Loucy (cell line): ENCODE measurements around the gene TMTC2.

ENCODE experiments used
- H2AFZ ChIP-seq: fragments of 200-600 bp; sonication (generic); 2 replicates; pipeline ENCODE4 v1.6.0; 2016; ENCODE audit warnings: antibody characterized with exemption, mild to moderate bottlenecking, low read length, moderate library complexity
- H3F3A ChIP-seq: fragments of 200-600 bp; 2 replicates; pipeline ENCODE4 v1.6.0; 2016; ENCODE audit warnings: antibody characterized with exemption, low read depth, mild to moderate bottlenecking
- H3K27me3 ChIP-seq: fragments of 200-600 bp; sonication (generic); 2 replicates; pipeline ENCODE4 v1.6.1; 2014; ENCODE audit warnings: low read length, mild to moderate bottlenecking; ENCODE audit not compliant: insufficient read depth, poor library complexity, severe bottlenecking
- H3K36me3 ChIP-seq: fragments of 200-600 bp; sonication (generic); 2 replicates; pipeline ENCODE4 v1.6.1; 2016; ENCODE audit warnings: low read length; ENCODE audit not compliant: insufficient read depth
- H3K4me1 ChIP-seq: fragments of 200-600 bp; sonication (generic); 2 replicates; pipeline ENCODE4 v1.5.1; 2014; ENCODE audit warnings: low read length, mild to moderate bottlenecking; ENCODE audit not compliant: insufficient read depth, poor library complexity, severe bottlenecking
- H3K4me2 ChIP-seq: fragments of 200-600 bp; sonication (generic); 2 replicates; pipeline ENCODE4 v1.6.0; 2014; ENCODE audit warnings: antibody characterized with exemption, low read length, low read depth, mild to moderate bottlenecking; ENCODE audit not compliant: poor library complexity, severe bottlenecking
- H3K4me3 ChIP-seq: fragments of 200-600 bp; sonication (generic); 2 replicates; pipeline ENCODE4 v1.5.1; 2014; ENCODE audit warnings: low read length, mild to moderate bottlenecking, mixed read lengths; ENCODE audit not compliant: poor library complexity, severe bottlenecking
- H3K79me2 ChIP-seq: fragments of 200-600 bp; sonication (generic); 2 replicates; pipeline ENCODE4 v1.6.1; 2014; ENCODE audit warnings: low read length; ENCODE audit not compliant: insufficient read depth
- H3K9ac ChIP-seq: fragments of 200-600 bp; sonication (generic); 2 replicates; pipeline ENCODE4 v1.6.0; 2014; ENCODE audit warnings: mild to moderate bottlenecking, low read depth, low read length, moderate library complexity; ENCODE audit not compliant: poor library complexity, severe bottlenecking
- H3K9me2 ChIP-seq: fragments of 200-600 bp; sonication (generic); replicated peaks from 2 replicates; pipeline ENCODE4 v1.6.1; 2016; ENCODE audit warnings: low read depth, low read length, mixed read lengths
- H3K9me3 ChIP-seq: fragments of 200-600 bp; sonication (generic); 2 replicates; pipeline ENCODE4 v1.6.1; 2014; ENCODE audit warnings: mild to moderate bottlenecking, antibody characterized with exemption, low read length, low read depth; ENCODE audit not compliant: insufficient read depth
- H4K20me1 ChIP-seq: fragments of 200-600 bp; sonication (generic); 2 replicates; pipeline ENCODE4 v1.6.0; 2014; ENCODE audit warnings: antibody characterized with exemption, low read length, mild to moderate bottlenecking; ENCODE audit not compliant: insufficient read depth, poor library complexity, severe bottlenecking
- CTCF ChIP-seq: fragments of 200-600 bp; sonication (generic); conservative IDR thresholded peaks from 2 replicates; pipeline ENCODE4 v1.5.1; 2014; ENCODE audit warnings: mild to moderate bottlenecking, antibody characterized with exemption, low read length
- EZH2phosphoT487 ChIP-seq: fragments of 200-600 bp; IDR thresholded peaks from 2 replicates; pipeline ENCODE4 v1.6.1; 2018; ENCODE audit warnings: antibody characterized with exemption, mild to moderate bottlenecking, moderate library complexity, borderline replicate concordance

Gene TMTC2

GRCh38 chr12:83123039-83123438, 436.3 kb downstream of the TMTC2 start:
- Histone ChIP-seq H3K9ac (no peak overlapping the region), H3K4me1 (no peaks in the 10 kb centered on the region), H3F3A (no peaks in the 10 kb centered on the region), H3K36me3 (no peaks in the 10 kb centered on the region), H4K20me1 (no peaks in the 10 kb centered on the region), H3K9me2 (no peaks in the 10 kb centered on the region), H2AFZ (no peak overlapping the region), H3K4me3 (no peak overlapping the region), H3K79me2 (no peaks in the 10 kb centered on the region), H3K9me3 (no peaks in the 10 kb centered on the region), H3K4me2 (no peak overlapping the region), H3K27me3 (no peaks in the 10 kb centered on the region)
- TF ChIP-seq EZH2phosphoT487 (no peak), CTCF (no peak)

GRCh38 chr12:83128540-83128939, 441.8 kb downstream of the TMTC2 start:
- Histone ChIP-seq H2AFZ (no peak overlapping the region), H3K9me3 (no peaks in the 10 kb centered on the region), H3F3A (no peaks in the 10 kb centered on the region), H3K79me2 (no peaks in the 10 kb centered on the region), H3K4me3 (no peak overlapping the region), H3K9ac (no peak overlapping the region), H3K36me3 (no peaks in the 10 kb centered on the region), H3K9me2 (no peaks in the 10 kb centered on the region), H3K4me2 (no peak overlapping the region), H3K4me1 (no peaks in the 10 kb centered on the region), H4K20me1 (no peaks in the 10 kb centered on the region), H3K27me3 (no peaks in the 10 kb centered on the region)
- TF ChIP-seq CTCF (no peak), EZH2phosphoT487 (no peak)

- no peak overlapping the region for H3K9ac ChIP-seq
- H3K27me3 ChIP-seq: no peaks in the 10 kb centered on the region
Measured at GRCh38 chr12:83130178-83130577, 443.5 kb downstream of the TMTC2 start.

More at GRCh38 chr12:83130178-83130577, 443.5 kb downstream of the TMTC2 start:
- Histone ChIP-seq H3K36me3 (no peaks in the 10 kb centered on the region), H3K4me1 (no peaks in the 10 kb centered on the region), H3K79me2 (no peaks in the 10 kb centered on the region), H3F3A (no peaks in the 10 kb centered on the region), H2AFZ (no peak overlapping the region), H3K9me3 (no peaks in the 10 kb centered on the region), H3K9me2 (no peaks in the 10 kb centered on the region), H4K20me1 (no peaks in the 10 kb centered on the region), H3K4me2 (no peak overlapping the region), H3K4me3 (no peak overlapping the region)
- no peak for TF ChIP-seq CTCF
